ENCODE measurements around the gene C1orf115. TPM values are rescaled to one million over a fixed set of nuclear protein-coding genes. Genes with fewer than 3 reads are reported as not detected.

Gene C1orf115
- polyA plus RNA-seq, 1 donor (not counting 4 experiments of a cell fraction or from before 2014, with no cell fraction given) = 0.72 TPM

GRCh38 chr1:220698607-220699016, 8.4 kb downstream of the C1orf115 start:
- no peak for TF ChIP-seq EZH2 (IDR thresholded peaks at IDR 0.05; ENCODE audit: low read length)
- no peak for TF ChIP-seq CTCF (optimal IDR thresholded peaks at IDR 0.05 in 1 of 3, IDR thresholded peaks at IDR 0.05 in 1 of 3, conservative IDR thresholded peaks at IDR 0.05 in 1 of 3; ENCODE audit: extremely low read depth in 1 of 3, insufficient read depth in 2 of 3, low read length in 3 of 3)
- Histone ChIP-seq H4K20me1 (ENCODE audit: control insufficient read depth, extremely low read depth, insufficient read depth, low read length) (no peaks in the 10 kb centered on the region), H2AFZ (ENCODE audit: control insufficient read depth, low read length) (no peak overlapping the region), H3K27ac (ENCODE audit: control insufficient read depth, insufficient read depth, low read length) (no peak overlapping the region), H3K4me3 (ENCODE audit: control insufficient read depth in 2 of 3, extremely low read depth in 1 of 3, insufficient read depth in 2 of 3, low read depth in 1 of 3, low read length in 3 of 3) (no peak overlapping the region), H3K9me1 (ENCODE audit: control insufficient read depth, extremely low read depth, insufficient read depth, low read length) (no peaks in the 10 kb centered on the region), H3K9ac (ENCODE audit: control insufficient read depth, extremely low read depth, insufficient read depth, low read length) (no peak overlapping the region), H3K9me3 (ENCODE audit: control insufficient read depth, low read depth, low read length) (no peaks in the 10 kb centered on the region), H3K27me3 (ENCODE audit: control insufficient read depth, extremely low read depth, insufficient read depth, low read length) (peaks cover 5% of the 10 kb centered on the region), H3K79me2 (ENCODE audit: control insufficient read depth, insufficient read depth, low read length) (no peaks in the 10 kb centered on the region), H3K4me1 (ENCODE audit: control insufficient read depth, extremely low read depth, insufficient read depth, low read length) (no peaks in the 10 kb centered on the region), H3K36me3 (ENCODE audit: control insufficient read depth in 2 of 2, extremely low read depth in 1 of 2, insufficient read depth in 2 of 2, low read length in 2 of 2) (no peaks in the 10 kb centered on the region), H3K4me2 (ENCODE audit: control insufficient read depth, extremely low read depth, insufficient read depth, low read depth, low read length) (no peak overlapping the region)
- no peak for FAIRE-seq
- DNase-seq (ENCODE audit: low read depth, low spot score) = no peak
- dilution Hi-C loops (cut with MboI; ENCODE audit: extremely low pct_ligation_motif_present, low sequenced_read_pairs) = no loop called here

GRCh38 chr1:220699044-220699443, 8.9 kb downstream of the C1orf115 start:
- Histone ChIP-seq H3K9ac (ENCODE audit: control insufficient read depth, extremely low read depth, insufficient read depth, low read length) (no peak overlapping the region), H3K27ac (ENCODE audit: control insufficient read depth, insufficient read depth, low read length) (no peak overlapping the region), H3K36me3 (ENCODE audit: control insufficient read depth in 2 of 2, extremely low read depth in 1 of 2, insufficient read depth in 2 of 2, low read length in 2 of 2) (no peaks in the 10 kb centered on the region), H3K4me1 (ENCODE audit: control insufficient read depth, extremely low read depth, insufficient read depth, low read length) (no peaks in the 10 kb centered on the region), H3K9me1 (ENCODE audit: control insufficient read depth, extremely low read depth, insufficient read depth, low read length) (no peaks in the 10 kb centered on the region), H3K4me2 (ENCODE audit: control insufficient read depth, extremely low read depth, insufficient read depth, low read depth, low read length) (no peak overlapping the region), H3K4me3 (ENCODE audit: control insufficient read depth in 2 of 3, extremely low read depth in 1 of 3, insufficient read depth in 2 of 3, low read depth in 1 of 3, low read length in 3 of 3) (no peak overlapping the region), H3K27me3 (ENCODE audit: control insufficient read depth, extremely low read depth, insufficient read depth, low read length) (peaks cover 5% of the 10 kb centered on the region), H3K9me3 (ENCODE audit: control insufficient read depth, low read depth, low read length) (no peaks in the 10 kb centered on the region), H2AFZ (ENCODE audit: control insufficient read depth, low read length) (no peak overlapping the region), H3K79me2 (ENCODE audit: control insufficient read depth, insufficient read depth, low read length) (no peaks in the 10 kb centered on the region), H4K20me1 (ENCODE audit: control insufficient read depth, extremely low read depth, insufficient read depth, low read length) (no peaks in the 10 kb centered on the region)
- dilution Hi-C loops (cut with MboI; ENCODE audit: extremely low pct_ligation_motif_present, low sequenced_read_pairs) = no loop called here
- DNase-seq (ENCODE audit: low read depth, low spot score) = no peak
- FAIRE-seq = no peak
- no peak for TF ChIP-seq CTCF (optimal IDR thresholded peaks at IDR 0.05 in 1 of 3, IDR thresholded peaks at IDR 0.05 in 1 of 3, conservative IDR thresholded peaks at IDR 0.05 in 1 of 3; ENCODE audit: extremely low read depth in 1 of 3, insufficient read depth in 2 of 3, low read length in 3 of 3)
- no peak for TF ChIP-seq EZH2 (IDR thresholded peaks at IDR 0.05; ENCODE audit: low read length)

Data from keratinocyte (primary cell).